KOPT-K1 (cell line): ENCODE measurements around the gene GASK1A.

Experiments used
- H3K27ac ChIP-seq: fragments of 200-600 bp; sonication (generic); 2 replicates; pipeline ENCODE4 v1.5.1; 2016; ENCODE audit warnings: antibody characterized with exemption, mild to moderate bottlenecking, low read depth, low read length; ENCODE audit not compliant: poor library complexity, severe bottlenecking
- H3K36me3 ChIP-seq: fragments of 200-600 bp; sonication (generic); 2 replicates; pipeline ENCODE4 v1.5.1; 2017; ENCODE audit warnings: antibody characterized with exemption, mild to moderate bottlenecking, low read length, moderate library complexity; ENCODE audit not compliant: insufficient read depth
- H3K9me3 ChIP-seq: fragments of 200-600 bp; sonication (generic); 2 replicates; pipeline ENCODE4 v1.5.1; 2017; ENCODE audit warnings: antibody characterized with exemption, low read length, mild to moderate bottlenecking; ENCODE audit not compliant: insufficient read depth, poor library complexity, severe bottlenecking

GASK1A gene

GRCh38 chr3:42979044-42979972 lies at the start of gene GASK1A:
Gene GASK1A, plus strand, starts transcription at chr3:42979311. Its CDS starts 332 bp downstream, at chr3:42979643.
- Histone ChIP-seq H3K27ac (no peak within 1 kb of the TSS), H3K9me3 (peaks cover 33% of the 10 kb centered on the region), H3K36me3 (no peaks in the 10 kb centered on the region)

- H3K36me3 ChIP-seq, result no peaks in the 10 kb centered on the region
- no peaks in the 10 kb centered on the region for H3K9me3 ChIP-seq
- H3K27ac ChIP-seq, result no peak overlapping the region
These were observed 45.0 kb upstream of the GASK1A start for GRCh38 chr3:42934111-42934510.

GRCh38 chr3:42934910-42935309 lies 44.2 kb upstream of the GASK1A start:
- H3K9me3 ChIP-seq, result no peaks in the 10 kb centered on the region
- H3K27ac ChIP-seq, result no peak overlapping the region
- H3K36me3 ChIP-seq, result no peaks in the 10 kb centered on the region

- Histone ChIP-seq H3K27ac (no peak overlapping the region), H3K36me3 (no peaks in the 10 kb centered on the region), H3K9me3 (no peaks in the 10 kb centered on the region)
These were observed 43.6 kb upstream of the GASK1A start for GRCh38 chr3:42935472-42935871.

GRCh38 chr3:42936157-42936981 lies 42.7 kb upstream of the GASK1A start:
- no peaks in the 10 kb centered on the region for H3K9me3 ChIP-seq
- H3K36me3 ChIP-seq, result no peaks in the 10 kb centered on the region
- H3K27ac ChIP-seq, result no peak overlapping the region

- Histone ChIP-seq H3K27ac (no peak overlapping the region), H3K36me3 (no peaks in the 10 kb centered on the region), H3K9me3 (no peaks in the 10 kb centered on the region)
These were observed 41.8 kb upstream of the GASK1A start for GRCh38 chr3:42937334-42937733.

- no peak overlapping the region for H3K27ac ChIP-seq
These were observed 36.4 kb upstream of the GASK1A start for GRCh38 chr3:42942693-42943092.

GRCh38 chr3:42946050-42946449 lies 33.1 kb upstream of the GASK1A start:
- no peak overlapping the region for H3K27ac ChIP-seq
- no peaks in the 10 kb centered on the region for H3K9me3 ChIP-seq
- H3K36me3 ChIP-seq, result no peaks in the 10 kb centered on the region

More at GRCh38 chr3:42942693-42943092, 36.4 kb upstream of the GASK1A start:
- Histone ChIP-seq H3K9me3 (no peaks in the 10 kb centered on the region), H3K36me3 (no peaks in the 10 kb centered on the region)

GRCh38 chr3:42957573-42957972 lies 21.5 kb upstream of the GASK1A start:
- Histone ChIP-seq H3K36me3 (no peaks in the 10 kb centered on the region), H3K27ac (no peak overlapping the region), H3K9me3 (no peaks in the 10 kb centered on the region)

GRCh38 chr3:42960282-42960681 lies 18.8 kb upstream of the GASK1A start:
- no peak overlapping the region for H3K27ac ChIP-seq
- H3K9me3 ChIP-seq, result no peaks in the 10 kb centered on the region
- H3K36me3 ChIP-seq, result no peaks in the 10 kb centered on the region

- H3K27ac ChIP-seq, result no peak overlapping the region
- no peaks in the 10 kb centered on the region for H3K36me3 ChIP-seq
- H3K9me3 ChIP-seq, result no peaks in the 10 kb centered on the region
These were observed 18.3 kb upstream of the GASK1A start for GRCh38 chr3:42960786-42961185.

GRCh38 chr3:42961633-42962032 lies 17.5 kb upstream of the GASK1A start:
- H3K9me3 ChIP-seq, result no peaks in the 10 kb centered on the region
- no peaks in the 10 kb centered on the region for H3K36me3 ChIP-seq

GRCh38 chr3:42963269-42963668 lies 15.8 kb upstream of the GASK1A start:
- H3K36me3 ChIP-seq, result no peaks in the 10 kb centered on the region
- no peak overlapping the region for H3K27ac ChIP-seq
- H3K9me3 ChIP-seq, result no peaks in the 10 kb centered on the region

More at GRCh38 chr3:42961633-42962032, 17.5 kb upstream of the GASK1A start:
- no peak overlapping the region for H3K27ac ChIP-seq

GRCh38 chr3:42964266-42964665 lies 14.8 kb upstream of the GASK1A start:
- H3K36me3 ChIP-seq, result no peaks in the 10 kb centered on the region
- H3K9me3 ChIP-seq, result no peaks in the 10 kb centered on the region
- H3K27ac ChIP-seq, result no peak overlapping the region

- Histone ChIP-seq H3K36me3 (no peaks in the 10 kb centered on the region), H3K9me3 (peaks cover 33% of the 10 kb centered on the region), H3K27ac (no peak overlapping the region)
These were observed 8.6 kb upstream of the GASK1A start for GRCh38 chr3:42970557-42970956.
